HS-27A (cell line): ENCODE results near the gene CCDC90B.
"Not testable (repeated sequence)": the region's sequence is repeated elsewhere in the genome, so short reads cannot be mapped to it uniquely, and the experiment has no call there.

Experiments used
- DNase-seq: peaks from one replicate; pipeline ENCODE4 v3.0.0-alpha.2; 2012; ENCODE audit warnings: low read depth, missing footprints

CCDC90B gene

DNA sequence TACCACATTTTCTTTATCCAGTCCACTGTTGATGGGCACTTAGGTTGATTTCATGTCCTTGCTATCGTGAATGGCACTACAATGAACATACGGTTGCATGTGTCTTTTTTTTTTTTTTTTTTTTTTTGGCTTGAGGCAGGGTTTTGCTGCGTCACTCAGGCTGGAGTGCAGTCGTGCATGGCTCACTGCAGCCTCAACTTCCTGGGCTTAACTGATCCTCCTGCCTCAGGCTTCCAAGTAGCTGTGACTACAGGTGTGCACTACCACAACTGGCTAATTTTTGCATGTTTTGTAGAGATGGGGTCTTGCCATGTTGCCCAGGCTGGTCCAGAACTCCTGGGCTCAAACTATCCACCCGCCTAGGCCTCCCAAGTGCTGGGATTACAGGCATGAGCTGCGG lies 1.5 kb upstream of the CCDC90B start:
- no peak for DNase-seq

DNA sequence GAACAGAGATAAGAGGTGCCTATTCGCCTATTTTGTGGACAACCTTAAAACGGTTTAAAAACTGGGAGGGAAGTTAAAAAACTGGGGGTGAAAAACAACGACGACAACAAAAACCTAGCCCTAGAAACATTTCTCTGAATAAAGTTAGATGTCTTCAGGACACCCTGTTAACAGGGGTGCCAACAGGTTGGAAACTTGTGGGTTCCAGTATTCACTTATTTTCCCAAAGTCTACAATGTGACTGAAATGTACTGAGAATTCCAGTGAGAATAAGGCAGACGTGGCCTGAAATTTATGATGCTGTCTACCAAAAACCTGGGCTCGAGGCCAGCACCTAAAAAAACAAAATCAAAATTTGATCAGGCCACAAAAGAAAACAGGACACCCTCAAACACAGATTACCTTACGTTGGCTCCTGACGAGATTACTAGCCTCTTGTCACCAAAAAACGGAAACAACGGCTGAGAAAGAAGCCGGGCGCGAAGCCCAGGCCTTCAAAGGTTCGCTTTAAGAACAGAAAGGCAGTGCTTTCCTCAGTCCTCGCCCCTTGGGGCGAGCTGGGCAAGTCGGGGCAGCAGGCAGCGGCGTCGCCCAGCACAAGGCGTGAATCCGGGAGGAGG lies 906 bp downstream of the CCDC90B start:
- DNase-seq = no peak

DNA sequence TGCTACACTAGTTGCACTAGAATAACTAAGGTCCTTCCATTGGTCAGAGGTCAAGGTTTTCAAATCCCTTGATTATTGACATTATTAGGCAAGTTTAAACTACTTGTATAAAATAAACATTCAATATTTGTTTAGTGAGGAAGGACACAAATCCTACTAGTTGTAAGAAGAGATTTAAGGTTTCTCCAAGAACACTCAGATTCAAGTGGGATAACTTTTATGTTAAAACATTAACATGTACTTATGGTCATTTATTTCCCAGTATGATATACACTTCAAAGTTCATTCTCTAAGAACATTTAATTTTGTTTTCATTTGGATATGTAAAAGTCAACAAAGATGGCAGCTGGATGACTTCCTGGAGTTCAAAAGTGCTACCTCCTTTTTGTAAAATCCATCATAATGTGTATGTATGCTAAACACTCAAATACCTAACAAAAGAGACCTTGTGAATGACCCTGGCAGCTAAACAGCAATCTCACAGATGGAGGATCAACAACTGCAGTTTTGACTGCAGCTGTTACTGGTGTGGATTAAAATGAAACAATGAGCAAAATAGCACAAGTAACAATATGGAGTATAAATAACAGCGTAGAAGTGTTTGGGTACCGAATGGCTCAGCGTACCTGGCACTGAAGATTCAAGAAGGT lies 1.5 kb downstream of the CCDC90B start:
- no peak for DNase-seq

DNA sequence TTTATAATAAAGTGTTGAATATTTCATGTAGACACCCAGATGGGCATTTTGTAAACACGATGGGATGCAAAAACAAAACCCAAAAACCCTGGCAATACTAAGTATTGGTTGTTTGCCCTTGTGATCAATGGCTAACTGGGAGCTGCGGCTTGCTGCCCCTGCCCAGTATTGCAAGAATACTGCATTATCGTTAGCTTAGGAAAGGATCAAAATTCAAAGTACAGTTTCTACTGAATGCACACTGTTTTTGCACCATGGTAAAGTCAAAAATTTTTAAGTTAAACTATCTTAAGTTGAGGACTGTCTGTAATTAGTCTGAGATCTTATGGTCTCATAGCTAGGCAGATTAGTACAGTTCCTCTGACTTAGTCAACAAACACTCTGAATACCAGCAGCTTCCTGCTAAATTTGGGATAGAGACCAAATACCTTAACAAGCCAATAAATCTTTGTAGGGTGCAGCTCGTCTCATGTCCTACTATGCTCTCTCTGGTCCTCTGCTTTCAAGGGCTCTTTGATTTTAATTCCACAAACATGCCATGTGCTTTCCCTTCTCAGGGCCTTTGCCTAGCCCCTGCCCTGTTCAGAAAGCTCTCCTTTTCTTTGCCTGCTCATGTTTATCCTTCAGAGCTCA lies 4.0 kb downstream of the CCDC90B start:
- DNase-seq = no peak

DNA sequence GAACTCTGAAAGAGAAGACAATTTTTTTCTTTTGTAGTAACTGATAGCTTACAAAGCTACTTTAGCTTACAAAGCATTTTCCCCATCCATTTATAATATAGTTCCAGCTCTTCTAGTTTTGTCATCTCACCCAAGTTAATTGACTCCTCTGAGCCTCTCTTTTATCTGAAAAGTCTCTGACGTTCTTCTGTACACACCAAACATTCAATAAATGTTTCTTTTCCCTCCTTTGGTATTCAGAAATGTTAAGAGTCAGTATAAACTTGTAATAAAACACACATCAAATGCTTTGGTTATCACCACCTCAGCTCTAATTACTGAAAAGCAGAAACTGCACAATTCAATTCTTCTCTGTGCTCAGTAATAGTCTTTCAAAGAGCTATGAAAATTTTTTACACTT lies 5.9 kb downstream of the CCDC90B start:
- DNase-seq = no peak

DNA sequence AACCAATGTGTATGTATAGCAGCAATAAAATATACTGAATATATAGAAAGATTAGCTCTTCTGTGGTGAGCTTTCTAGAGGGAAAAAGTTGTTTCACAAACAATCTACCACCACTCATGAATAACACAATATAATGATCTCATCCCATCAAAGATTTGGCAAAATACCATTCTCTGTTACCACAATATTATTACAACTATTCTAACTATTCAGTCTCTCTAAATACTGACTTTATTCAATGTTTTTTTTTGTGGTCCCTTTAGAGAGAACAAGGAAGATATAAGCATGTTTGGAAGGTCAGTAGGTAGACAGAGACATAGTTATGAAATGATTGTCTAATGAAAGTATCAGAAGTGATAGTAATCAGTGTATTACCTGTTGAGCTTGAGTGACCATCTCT lies 7.8 kb downstream of the CCDC90B start:
- DNase-seq = no peak

DNA sequence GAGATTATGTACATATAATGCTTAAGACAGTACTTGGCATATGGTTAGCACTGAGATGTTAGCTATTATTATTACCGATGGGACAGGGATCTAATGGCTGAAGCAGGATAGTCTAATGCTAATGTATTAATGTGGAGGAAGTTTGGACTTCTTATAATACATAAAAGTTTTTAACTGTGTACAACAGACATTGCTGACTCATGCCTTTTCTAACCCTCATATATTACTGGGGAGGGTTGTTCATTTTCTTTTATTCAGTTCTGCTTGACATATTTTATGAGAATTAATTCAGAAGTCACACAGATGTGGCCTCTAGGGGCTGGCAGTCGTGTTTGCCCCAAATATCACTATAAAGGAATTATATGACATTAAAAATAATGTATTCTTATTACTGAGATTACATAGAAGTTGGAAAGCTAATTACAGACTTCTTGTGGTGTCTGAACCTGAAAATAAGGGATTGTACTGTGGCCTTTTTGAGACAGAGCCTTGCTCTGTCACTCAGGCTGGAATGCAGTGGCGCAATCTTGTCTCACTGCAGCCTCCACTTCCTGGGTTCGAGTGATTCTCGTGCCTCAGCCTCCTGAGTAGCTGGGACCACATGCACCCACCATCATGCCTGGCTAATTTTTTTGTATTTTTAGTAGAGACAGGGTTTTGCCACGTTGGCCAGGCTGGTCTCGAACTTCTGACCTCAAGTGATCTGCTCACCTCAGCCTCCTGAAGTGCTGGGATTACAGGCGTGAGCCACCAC lies 10.1 kb downstream of the CCDC90B start:
- no peak for DNase-seq

DNA sequence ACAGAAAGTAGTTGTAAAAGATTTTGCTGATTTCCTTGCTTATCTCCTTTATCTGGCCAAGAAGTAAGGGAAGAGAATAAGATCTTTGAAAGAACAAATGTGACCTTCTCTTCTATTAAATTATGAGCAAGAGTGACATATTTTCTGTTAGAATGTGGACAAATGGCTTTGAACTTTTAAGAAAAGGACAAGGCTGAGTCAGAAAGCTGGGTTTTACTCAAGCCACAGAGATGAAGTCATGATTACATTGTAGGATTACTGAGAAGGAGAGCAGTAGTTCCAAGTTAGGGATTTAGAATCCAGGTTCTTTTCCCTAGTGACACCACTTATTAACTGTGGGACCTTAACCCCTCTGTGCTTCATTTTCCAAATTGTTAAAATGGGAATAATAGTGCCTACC lies 13.5 kb downstream of the CCDC90B start:
- no peak for DNase-seq

DNA sequence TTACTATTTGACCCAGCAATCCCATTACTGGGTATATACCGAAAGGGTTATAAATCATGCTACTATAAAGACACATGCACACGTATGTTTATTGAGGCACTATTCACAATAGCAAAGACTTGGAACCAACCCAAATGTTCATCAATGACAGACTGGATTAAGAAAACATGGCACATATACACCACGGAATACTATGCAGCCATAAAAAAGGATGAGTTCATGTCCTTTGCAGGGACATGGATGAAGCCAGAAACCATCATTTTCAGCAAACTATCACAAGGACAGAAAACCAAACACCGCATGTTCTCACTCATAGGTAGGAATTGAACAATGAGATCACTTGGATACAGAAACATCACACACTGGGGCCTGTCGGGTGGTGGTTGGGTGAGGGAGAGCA lies 14.4 kb downstream of the CCDC90B start:
- DNase-seq = not testable (repeated sequence)

DNA sequence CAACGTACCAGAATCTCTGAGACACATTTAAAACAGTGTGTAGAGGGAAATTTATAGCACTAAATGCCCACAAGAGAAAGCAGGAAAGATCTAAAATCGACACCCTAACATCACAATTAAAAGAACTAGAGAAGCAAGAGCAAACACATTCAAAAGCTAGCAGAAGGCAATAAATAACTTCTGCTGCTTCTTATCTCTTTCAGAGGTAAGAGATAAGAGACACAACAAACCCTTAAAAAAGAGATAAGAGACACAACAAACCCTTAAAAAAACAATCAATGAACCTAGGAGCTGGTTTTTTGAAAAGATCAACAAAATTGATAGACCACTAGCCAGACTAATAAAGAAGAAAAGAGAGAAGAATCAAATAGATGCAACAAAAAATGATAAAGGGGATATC lies 17.1 kb downstream of the CCDC90B start:
- DNase-seq = not testable (repeated sequence)

DNA sequence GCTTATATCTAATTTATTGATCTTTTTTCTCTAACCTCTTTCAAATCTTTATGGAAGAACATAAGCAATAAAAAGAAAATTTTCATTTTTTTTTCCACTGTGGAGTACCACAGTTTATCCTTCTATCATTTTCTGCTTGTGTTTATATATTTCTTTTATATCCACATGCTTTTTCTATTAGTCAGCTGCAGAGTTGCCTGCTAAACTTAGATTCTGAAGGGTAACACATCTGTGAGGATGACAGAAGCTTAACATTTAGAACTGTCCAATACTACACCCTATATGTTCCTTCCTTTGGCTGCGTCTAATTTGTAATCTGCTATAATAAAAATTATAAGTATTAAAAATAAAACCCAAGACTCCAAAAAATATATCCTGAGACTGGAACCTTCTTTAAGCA lies 20.8 kb downstream of the CCDC90B start:
- DNase-seq = no peak

DNA sequence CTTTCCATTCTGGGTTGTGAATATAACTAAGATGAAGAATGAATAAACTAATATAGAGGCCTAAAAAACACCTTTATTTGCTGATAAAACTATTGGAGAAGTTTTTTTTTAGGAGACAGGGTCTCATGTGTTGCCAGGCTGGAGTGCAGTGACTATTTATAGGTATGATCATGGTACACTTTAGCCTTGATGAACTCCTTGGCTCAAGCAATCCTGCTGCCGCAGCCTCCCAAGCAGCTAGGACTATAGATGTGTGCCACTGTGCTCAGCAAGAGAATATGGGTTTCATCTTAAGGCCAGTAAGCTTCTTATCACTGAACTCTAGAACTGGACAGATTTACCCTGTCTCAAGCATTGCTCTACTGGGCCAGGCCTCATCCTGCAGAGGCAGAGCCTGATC lies 26.6 kb downstream of the CCDC90B start:
- DNase-seq = no peak

DNA sequence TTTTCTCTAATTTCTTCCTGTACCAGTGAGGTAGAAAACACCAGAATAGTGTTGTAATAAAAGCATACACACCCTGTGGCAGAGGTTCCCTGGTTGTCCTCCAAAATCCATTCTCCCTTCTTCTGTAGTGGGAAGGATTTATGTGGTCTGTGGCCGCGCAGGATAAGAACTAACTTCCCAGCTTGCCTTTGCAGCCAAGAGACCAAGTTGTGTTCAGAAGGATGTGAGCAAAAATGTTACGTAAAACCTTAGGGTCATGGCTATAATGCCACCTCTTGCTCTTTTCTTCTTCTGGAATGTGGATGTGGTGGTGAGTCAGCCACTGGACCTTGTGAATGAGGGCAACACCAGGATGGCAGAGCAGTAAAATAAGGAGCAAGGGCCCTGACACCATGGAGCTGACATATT lies 28.4 kb downstream of the CCDC90B start:
- DNase-seq = peak; percentile 81

DNA sequence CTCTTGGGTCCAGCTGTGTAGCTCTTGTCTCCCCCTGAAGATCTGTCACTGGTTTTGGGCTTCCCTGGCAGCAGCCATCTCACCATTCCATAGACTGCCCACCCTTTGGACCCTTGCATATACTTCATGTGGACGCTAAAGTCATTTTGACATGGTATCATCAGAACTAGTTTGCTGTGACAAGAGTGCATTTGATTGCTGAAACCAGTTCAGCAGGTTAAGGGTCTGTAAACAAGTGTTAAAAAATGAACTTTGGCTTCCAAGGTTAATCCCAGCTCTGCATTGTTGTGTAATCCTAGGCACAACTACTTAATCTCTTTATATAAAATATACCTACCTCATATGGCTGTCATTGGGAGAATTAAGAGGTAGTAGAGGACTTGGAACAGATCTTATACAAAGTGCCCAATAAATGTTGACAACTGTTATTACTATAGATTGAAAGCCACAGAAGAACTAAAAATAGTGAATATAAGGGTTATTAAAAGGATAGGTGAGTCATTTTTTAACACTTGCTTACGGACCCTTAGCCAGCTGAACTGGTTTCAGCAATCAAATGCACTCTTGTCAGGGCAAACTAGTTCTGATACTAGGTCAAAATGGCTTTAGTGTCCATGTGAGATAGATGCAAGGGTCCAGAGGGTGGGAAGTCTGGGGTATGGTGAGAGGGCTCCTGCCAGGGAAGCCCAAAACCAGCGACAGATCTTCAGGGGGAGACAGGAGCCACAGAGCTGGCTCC lies 29.4 kb downstream of the CCDC90B start:
- no peak for DNase-seq

DNA sequence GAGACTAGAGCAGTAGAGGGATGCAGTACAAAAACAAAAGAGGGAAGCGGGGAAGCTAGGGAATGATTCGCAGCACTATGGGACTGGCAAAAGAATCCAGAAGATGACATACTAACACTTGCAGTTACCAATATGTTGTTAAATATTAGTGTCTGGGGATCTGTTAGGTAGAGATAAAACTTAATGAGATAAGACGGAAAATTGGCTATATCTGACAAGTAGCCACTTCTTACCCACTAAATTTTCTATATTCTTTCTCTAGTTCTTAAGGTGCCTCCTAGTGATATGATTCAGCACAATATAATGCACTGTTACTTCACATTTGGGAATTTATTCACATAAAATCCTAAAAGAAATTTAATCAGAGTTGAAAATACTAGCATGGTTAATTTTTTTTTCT lies 30.8 kb downstream of the CCDC90B start:
- DNase-seq = no peak

DNA sequence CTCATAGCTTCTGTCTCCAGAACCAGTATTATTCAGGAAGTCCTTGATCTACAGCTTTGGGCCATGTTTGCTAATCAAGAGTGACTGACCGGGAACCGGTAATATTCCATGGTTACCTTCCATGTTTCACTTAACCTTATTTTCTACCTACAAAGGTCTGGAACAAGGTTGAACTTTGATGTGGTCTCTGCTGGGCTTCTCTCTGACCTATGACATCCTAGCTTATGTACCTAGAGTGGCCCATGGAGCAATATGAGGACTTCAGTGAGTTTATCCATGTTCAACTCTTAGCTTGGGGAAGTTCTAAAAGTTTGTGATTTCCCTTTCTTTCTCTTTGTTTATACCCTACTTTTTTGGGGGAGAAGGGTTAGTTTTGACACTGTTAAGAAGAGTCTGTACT lies 33.2 kb downstream of the CCDC90B start:
- no peak for DNase-seq

DNA sequence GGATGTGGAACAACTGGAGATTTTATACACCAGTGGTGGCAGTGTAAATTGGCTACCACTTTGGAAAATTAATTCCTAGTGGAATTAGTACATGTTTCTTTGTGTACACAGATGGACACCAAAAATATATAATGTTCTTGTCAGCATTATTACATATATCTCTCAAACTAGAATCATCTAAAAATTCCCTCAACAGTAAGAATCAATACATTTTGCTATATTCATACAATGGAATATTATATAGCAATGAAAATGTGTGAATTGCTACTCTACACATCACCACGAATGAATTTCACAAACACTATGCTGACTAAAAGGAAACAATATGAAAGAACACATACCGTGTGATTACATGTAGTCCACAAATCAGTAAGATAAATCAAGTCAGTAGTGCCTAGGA lies 33.9 kb downstream of the CCDC90B start:
- DNase-seq = no peak

DNA sequence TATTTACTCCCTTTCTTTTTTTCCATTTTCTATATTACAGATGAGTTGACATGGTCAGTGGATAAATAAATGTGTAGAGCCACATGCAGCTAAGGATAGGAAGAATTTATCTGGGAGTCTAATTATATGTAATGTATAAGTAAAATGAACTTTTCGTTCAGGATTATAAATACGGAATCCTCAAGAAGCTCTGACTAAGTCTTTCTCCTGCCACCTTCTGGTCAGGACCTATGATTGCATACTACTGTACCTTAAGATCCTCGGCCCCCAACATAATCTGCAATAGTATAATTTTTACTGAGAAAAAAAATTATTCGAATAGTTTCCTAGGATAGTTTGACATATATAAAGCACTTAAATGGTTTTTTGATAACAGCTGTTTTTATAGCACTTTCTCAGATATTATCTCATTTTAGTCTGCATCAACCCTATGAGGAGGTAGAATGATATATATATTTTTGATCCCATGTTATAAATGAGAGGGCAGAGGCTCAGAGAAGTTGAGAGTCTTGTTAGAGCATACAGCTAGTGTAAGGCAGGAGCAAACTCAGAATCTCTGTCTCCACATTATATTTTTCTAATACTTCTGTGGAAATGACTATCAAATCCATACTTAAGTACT lies 36.1 kb downstream of the CCDC90B start:
- no peak for DNase-seq

DNA sequence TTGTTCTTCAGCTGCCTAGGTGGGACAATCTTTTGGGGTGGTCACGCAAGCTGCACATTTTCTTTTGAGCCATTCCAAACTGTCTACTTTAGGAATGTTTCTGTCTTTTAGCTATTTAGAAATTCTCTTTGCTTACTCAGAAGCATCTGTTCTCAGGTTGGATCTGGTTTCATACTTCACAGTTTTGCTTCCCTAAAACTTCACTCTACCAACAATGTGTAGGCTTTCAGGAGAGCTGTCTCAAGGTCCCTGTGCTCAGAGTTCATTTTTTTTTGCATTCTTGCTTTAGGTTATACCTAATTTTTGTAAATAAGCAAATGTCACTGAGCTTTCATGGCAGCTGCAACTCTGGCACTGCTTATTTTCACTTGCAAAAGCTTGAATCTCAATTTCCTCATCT lies 36.7 kb downstream of the CCDC90B start:
- DNase-seq = no peak

DNA sequence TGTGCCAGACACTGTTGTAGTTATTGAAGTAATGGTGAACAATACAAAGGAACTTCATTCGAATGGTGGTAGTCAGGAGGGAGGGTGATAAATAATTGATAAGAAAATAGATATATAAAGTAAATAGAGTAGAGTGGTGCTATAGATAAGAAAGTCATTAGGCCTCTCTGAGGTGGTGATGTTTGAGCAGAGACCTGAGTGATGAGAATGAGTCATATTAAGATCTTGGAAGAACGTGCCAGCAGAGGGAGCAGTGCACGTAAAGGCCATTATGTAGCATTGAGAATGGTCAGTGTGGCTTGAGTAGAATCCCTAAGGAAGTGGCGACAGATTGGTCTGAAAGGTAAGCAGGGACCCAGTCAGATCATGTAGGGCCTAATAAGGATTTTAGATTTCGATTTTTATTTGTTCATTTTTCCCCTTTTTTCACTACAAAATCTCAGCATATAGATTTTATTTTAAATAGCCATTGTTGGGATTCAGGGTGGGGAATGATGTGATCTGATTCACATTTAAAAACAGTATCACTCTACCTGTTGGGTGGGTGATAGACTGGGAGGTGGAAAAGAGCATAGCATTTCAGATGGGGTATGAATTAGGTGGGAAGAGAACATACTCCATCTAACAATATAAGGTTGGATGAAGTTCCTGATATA lies 44.7 kb downstream of the CCDC90B start:
- DNase-seq = peak; percentile 51

DNA sequence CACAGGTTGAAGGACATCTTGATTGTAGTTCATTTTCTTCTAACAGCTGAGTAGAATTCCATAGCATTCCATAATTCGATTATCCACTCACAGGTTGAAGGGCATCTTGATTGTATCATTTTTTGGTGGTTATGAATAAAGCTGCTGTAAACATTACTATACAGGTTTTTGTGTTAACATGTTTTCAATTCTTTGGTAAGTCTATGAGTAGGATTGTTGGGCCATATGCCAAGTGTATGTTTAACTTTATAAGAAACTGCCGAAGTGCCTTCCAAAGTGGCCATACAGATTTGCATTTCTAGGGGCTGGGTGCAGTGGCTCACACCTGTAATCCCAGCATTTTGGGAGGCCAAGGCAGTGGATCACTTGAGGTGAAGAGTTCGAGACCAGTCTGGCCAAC lies 48.1 kb downstream of the CCDC90B start:
- DNase-seq = no peak
